H9 (cell line): Measurements from ENCODE around the gene GNB1L. TPM values are rescaled to one million over a fixed set of nuclear protein-coding genes. Genes with fewer than 3 reads are reported as not detected.

Source experiments
- DNase-seq: peaks from one replicate; pipeline ENCODE4 v3.0.0-alpha.2; 2017
- H2AFZ ChIP-seq: one replicate; pipeline ENCODE4 v1.6.1; 2013; ENCODE audit warnings: mild to moderate bottlenecking, low read length, control low read depth, moderate library complexity
- H2AK5ac ChIP-seq: 2 replicates; pipeline ENCODE4 v1.6.1; 2013; ENCODE audit warnings: low read length, control low read depth, mixed read lengths; ENCODE audit not compliant: insufficient read length
- H2BK120ac ChIP-seq: one replicate; pipeline ENCODE4 v1.6.1; 2013; ENCODE audit warnings: low read depth, mild to moderate bottlenecking, low read length, control low read depth, inconsistent platforms; ENCODE audit not compliant: poor library complexity, severe bottlenecking
- H2BK12ac ChIP-seq: 2 replicates; pipeline ENCODE4 v1.6.1; 2013; ENCODE audit warnings: low read length, control low read depth, mixed read lengths, low read depth; ENCODE audit not compliant: insufficient read length
- H2BK15ac ChIP-seq: 2 replicates; pipeline ENCODE4 v1.6.1; 2013; ENCODE audit warnings: low read depth, low read length, control low read depth
- H2BK20ac ChIP-seq: one replicate; pipeline ENCODE4 v1.6.1; 2013; ENCODE audit warnings: low read depth, mild to moderate bottlenecking, low read length, control low read depth, inconsistent platforms; ENCODE audit not compliant: poor library complexity, severe bottlenecking
- H2BK5ac ChIP-seq: 2 replicates; pipeline ENCODE4 v1.6.1; 2013; ENCODE audit warnings: low read length, control low read depth, mixed read lengths; ENCODE audit not compliant: insufficient read length
- H3K14ac ChIP-seq: 2 replicates; pipeline ENCODE4 v1.6.1; 2013; ENCODE audit warnings: low read length, control low read depth; ENCODE audit not compliant: insufficient read depth
- H3K18ac ChIP-seq: 2 replicates; pipeline ENCODE4 v1.6.1; 2013; ENCODE audit warnings: low read depth, mild to moderate bottlenecking, mixed read lengths, low read length, control low read depth; ENCODE audit not compliant: insufficient read length
- H3K23ac ChIP-seq: 2 replicates; pipeline ENCODE4 v1.6.1; 2013; ENCODE audit warnings: low read length, control low read depth, mixed read lengths, low read depth; ENCODE audit not compliant: insufficient read length
- H3K23me2 ChIP-seq: 2 replicates; pipeline ENCODE4 v1.6.1; 2013; ENCODE audit warnings: low read depth, mild to moderate bottlenecking, mixed read lengths, low read length, control low read depth; ENCODE audit not compliant: insufficient read length, poor library complexity, severe bottlenecking
- H3K27ac ChIP-seq: 2 replicates; pipeline ENCODE4 v1.5.1; 2013; ENCODE audit warnings: low read length, control low read depth, mixed read lengths, low read depth; ENCODE audit not compliant: insufficient read length
- H3K27me3 ChIP-seq: 2 replicates; pipeline ENCODE4 v1.6.1; 2013; ENCODE audit warnings: low read length, control low read depth, inconsistent platforms; ENCODE audit not compliant: insufficient read depth
- H3K4ac ChIP-seq: 2 replicates; pipeline ENCODE4 v1.6.1; 2013; ENCODE audit warnings: low read depth, mild to moderate bottlenecking, control low read depth, inconsistent platforms, low read length, moderate library complexity
- H3K4me1 ChIP-seq: 2 replicates; pipeline ENCODE4 v1.6.1; 2013; ENCODE audit warnings: low read length, control low read depth, inconsistent platforms; ENCODE audit not compliant: insufficient read depth
- H3K4me2 ChIP-seq: 2 replicates; pipeline ENCODE4 v1.6.1; 2013; ENCODE audit warnings: low read length, control low read depth, mixed read lengths; ENCODE audit not compliant: insufficient read length, insufficient read depth
- H3K56ac ChIP-seq: 2 replicates; pipeline ENCODE4 v1.6.1; 2013; ENCODE audit warnings: low read depth, mild to moderate bottlenecking, mixed read lengths, low read length, control low read depth; ENCODE audit not compliant: insufficient read length
- H3K79me1 ChIP-seq: 2 replicates; pipeline ENCODE4 v1.6.1; 2013; ENCODE audit warnings: low read depth, mild to moderate bottlenecking, moderate library complexity, low read length, control low read depth, inconsistent platforms; ENCODE audit not compliant: insufficient read depth, poor library complexity, severe bottlenecking
- H3K79me2 ChIP-seq: 2 replicates; pipeline ENCODE4 v1.6.1; 2013; ENCODE audit warnings: low read length, control low read depth, inconsistent platforms; ENCODE audit not compliant: insufficient read depth
- H3K9ac ChIP-seq: 2 replicates; pipeline ENCODE4 v1.6.1; 2013; ENCODE audit warnings: low read length, control low read depth, mixed read lengths; ENCODE audit not compliant: insufficient read length; ENCODE audit errors: extremely low read depth
- H3K9me3 ChIP-seq: one replicate; pipeline ENCODE4 v1.6.1; 2013; ENCODE audit warnings: low read depth, low read length, inconsistent platforms; ENCODE audit not compliant: control insufficient read depth
- H3T11ph ChIP-seq: one replicate; pipeline ENCODE4 v1.6.1; 2013; ENCODE audit warnings: mild to moderate bottlenecking, low read length, control low read depth, inconsistent platforms
- H4K20me1 ChIP-seq: one replicate; pipeline ENCODE4 v1.6.1; 2013; ENCODE audit not compliant: control insufficient read depth, insufficient read length, insufficient read depth
- H4K5ac ChIP-seq: 2 replicates; pipeline ENCODE4 v1.6.1; 2013; ENCODE audit warnings: low read depth, mild to moderate bottlenecking, mixed read lengths, low read length, control low read depth; ENCODE audit not compliant: insufficient read length
- H4K8ac ChIP-seq: replicated peaks from 2 replicates; pipeline ENCODE4 v1.6.1; 2013; ENCODE audit warnings: low read length, control low read depth, mixed read lengths, low read depth; ENCODE audit not compliant: insufficient read length
- H4K91ac ChIP-seq: 2 replicates; pipeline ENCODE4 v1.6.1; 2013; ENCODE audit warnings: low read depth, mild to moderate bottlenecking, moderate library complexity, mixed read lengths, low read length, control low read depth; ENCODE audit not compliant: insufficient read length
- H3K27ac Mint-ChIP-seq, 3 experiments: 2 replicates in 2 of 3; 3 replicates in 1 of 3; pipeline ENCODE4 v1.8.0; 2020 to 2021; ENCODE audit warnings: mixed read lengths in 3 of 3, mild to moderate bottlenecking in 1 of 3, moderate library complexity in 1 of 3
- H3K27me3 Mint-ChIP-seq: 2 replicates; pipeline ENCODE4 v1.8.0; 2021; ENCODE audit warnings: low read depth, mild to moderate bottlenecking, moderate library complexity, mixed read lengths
- H3K36me3 Mint-ChIP-seq, 3 experiments: 2 replicates in 2 of 3; 3 replicates in 1 of 3; pipeline ENCODE4 v1.8.0; 2020 to 2021; ENCODE audit warnings: low read depth in 3 of 3, mixed read lengths in 3 of 3; ENCODE audit not compliant: insufficient read depth in 1 of 3
- H3K4me1 Mint-ChIP-seq, 2 experiments: 2 replicates each; pipeline ENCODE4 v1.8.0; 2020; ENCODE audit warnings: mixed read lengths in 2 of 2
- H3K4me3 Mint-ChIP-seq, 2 experiments: 2 replicates in 1 of 2; 3 replicates in 1 of 2; pipeline ENCODE4 v1.8.0; 2020 to 2021; ENCODE audit warnings: mild to moderate bottlenecking in 2 of 2, mixed read lengths in 2 of 2, moderate library complexity in 1 of 2
- H3K9me3 Mint-ChIP-seq, 2 experiments: 2 replicates in 1 of 2; 3 replicates in 1 of 2; pipeline ENCODE4 v1.8.0; 2020; ENCODE audit warnings: mild to moderate bottlenecking in 2 of 2, mixed read lengths in 2 of 2, moderate library complexity in 1 of 2
- WGBS: extraction: QIAGEN DNeasy Blood & Tissue Kit; methylation state at CpG from one replicate; pipeline ENCODE4 v1.1.7; 2013; ENCODE audit warnings: missing lambda C conversion rate, low lambda C conversion rate, mixed read lengths; ENCODE audit not compliant: insufficient read length; ENCODE audit errors: extremely low coverage; 5-methylcytosine and 5-hydroxymethylcytosine counted together
- total RNA-seq: library from RNA; stranded (reverse); gene quantifications from 2 replicates; pipeline ENCODE4 v1.2.1, GENCODE V29; 2021
- TF ChIP-seq, protein P1 (sequence below): fragments of 200-600 bp; sonication (generic); conservative IDR thresholded peaks from 3 replicates; pipeline ENCODE4 v1.8.0; 2021; ENCODE audit warnings: antibody characterized with exemption, mild to moderate bottlenecking

Gene GNB1L
- total RNA-seq, 1 experiment from 2014 or later: 22.4 TPM

GRCh38 chr22:19785461-19786263, 69.0 kb downstream of the GNB1L start:
- no peak overlapping the region for H3K27ac ChIP-seq
- H3K27me3 Mint-ChIP-seq: peaks cover 14% of the 10 kb centered on the region
- DNase-seq: no peak
- H3K23ac ChIP-seq: no peak overlapping the region
- no peak overlapping the region for H4K8ac ChIP-seq
- H3K79me2 ChIP-seq: no peaks in the 10 kb centered on the region
- TF ChIP-seq, protein P1, sequence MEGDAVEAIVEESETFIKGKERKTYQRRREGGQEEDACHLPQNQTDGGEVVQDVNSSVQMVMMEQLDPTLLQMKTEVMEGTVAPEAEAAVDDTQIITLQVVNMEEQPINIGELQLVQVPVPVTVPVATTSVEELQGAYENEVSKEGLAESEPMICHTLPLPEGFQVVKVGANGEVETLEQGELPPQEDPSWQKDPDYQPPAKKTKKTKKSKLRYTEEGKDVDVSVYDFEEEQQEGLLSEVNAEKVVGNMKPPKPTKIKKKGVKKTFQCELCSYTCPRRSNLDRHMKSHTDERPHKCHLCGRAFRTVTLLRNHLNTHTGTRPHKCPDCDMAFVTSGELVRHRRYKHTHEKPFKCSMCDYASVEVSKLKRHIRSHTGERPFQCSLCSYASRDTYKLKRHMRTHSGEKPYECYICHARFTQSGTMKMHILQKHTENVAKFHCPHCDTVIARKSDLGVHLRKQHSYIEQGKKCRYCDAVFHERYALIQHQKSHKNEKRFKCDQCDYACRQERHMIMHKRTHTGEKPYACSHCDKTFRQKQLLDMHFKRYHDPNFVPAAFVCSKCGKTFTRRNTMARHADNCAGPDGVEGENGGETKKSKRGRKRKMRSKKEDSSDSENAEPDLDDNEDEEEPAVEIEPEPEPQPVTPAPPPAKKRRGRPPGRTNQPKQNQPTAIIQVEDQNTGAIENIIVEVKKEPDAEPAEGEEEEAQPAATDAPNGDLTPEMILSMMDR: no peak
- H3K18ac ChIP-seq: no peak overlapping the region
- no peak overlapping the region for H3K14ac ChIP-seq
- H3K9ac ChIP-seq: no peak overlapping the region
- no peak overlapping the region for H2AK5ac ChIP-seq
- peaks cover 0 to 3% (median 0%) of the 10 kb centered on the region in 3 experiments; a peak in 4 of 7 replicates for H3K36me3 Mint-ChIP-seq
- H2BK20ac ChIP-seq: no peak overlapping the region
- no peaks in the 10 kb centered on the region; a peak in 1 of 5 replicates for H3K9me3 Mint-ChIP-seq
- H3K4ac ChIP-seq: no peak overlapping the region
- no peak overlapping the region for H2BK120ac ChIP-seq
- no peak overlapping the region for H3K4me2 ChIP-seq
- H3K4me1 ChIP-seq: no peaks in the 10 kb centered on the region
- H3T11ph ChIP-seq: no peak overlapping the region
- H3K23me2 ChIP-seq: no peaks in the 10 kb centered on the region
- H3K79me1 ChIP-seq: no peaks in the 10 kb centered on the region
- H3K4me1 Mint-ChIP-seq: peaks cover 5 to 7% of the 10 kb centered on the region in 2 experiments; a peak in 1 of 4 replicates
- H2BK12ac ChIP-seq: no peak overlapping the region
- no peak overlapping the region for H3K56ac ChIP-seq
- no peak overlapping the region for H2BK15ac ChIP-seq
- H4K91ac ChIP-seq: no peak overlapping the region
- H2AFZ ChIP-seq: no peak overlapping the region
- no peaks in the 10 kb centered on the region for H3K27me3 ChIP-seq
- H3K27ac Mint-ChIP-seq: no peak overlapping the region
- no peaks in the 10 kb centered on the region for H3K9me3 ChIP-seq
- WGBS: no CpG with 5 or more reads among the region's 22 CpGs
- no peak overlapping the region for H3K4me3 Mint-ChIP-seq
- peaks cover 3% of the 10 kb centered on the region for H4K20me1 ChIP-seq
- no peak overlapping the region for H4K5ac ChIP-seq
- H2BK5ac ChIP-seq: no peak overlapping the region
